A549 (cell line): Measurements from ENCODE around the gene UST. TPM values are rescaled to one million over a fixed set of nuclear protein-coding genes. Genes with fewer than 3 reads are reported as not detected.
"Not testable (repeated sequence)": the region's sequence is repeated elsewhere in the genome, so short reads cannot be mapped to it uniquely, and the experiment has no call there.

ENCODE experiments used
- ATAC-seq, 2 experiments: fragments of 200-7000 bp in 1 of 2; fragments of >200 bp in 1 of 2; cut with Nextera tagmentation in 1 of 2; cut with Tn5 transposase in 1 of 2; 3 replicates each; pipeline versions ENCODE4 v1.8.0 to v1.9.1; 2018 to 2020; ENCODE audit warnings: mild to moderate bottlenecking in 1 of 2, moderate library complexity in 1 of 2
- CTCF ChIA-PET: fragments of 300-600 bp; sonication (Branson Sonifier 250); formaldehyde crosslinking; extraction: SDS; loops from one replicate; lab custom pipeline; 2021; ENCODE audit warnings: antibody characterized with exemption, inconsistent platforms; lab: Yijun Ruan, JAX
- POLR2A ChIA-PET: fragments of 350-600 bp; formaldehyde crosslinking; extraction: SDS; loops from one replicate; lab custom pipeline; 2021; ENCODE audit warnings: antibody characterized with exemption, inconsistent platforms; lab: Yijun Ruan, JAX
- DNase-seq, 2 experiments: peaks; one replicate each; pipeline versions ENCODE4 v3.0.0 to v3.0.0-alpha.2; 2011 to 2016; ENCODE audit warnings: low read depth in 1 of 2, low spot score in 1 of 2
- FAIRE-seq: peaks from 2 replicates; lab custom pipeline; 2011; peaks lifted over from hg19 to GRCh38; lab: Jason Lieb, UNC
- H3K27ac ChIP-seq, 2 experiments: fragments of >200 bp; sonication (Bioruptor Twin); formaldehyde crosslinking; 3 replicates each; pipeline ENCODE4 v1.5.1; 2016 to 2017
- H3K4me1 ChIP-seq: fragments of >200 bp; sonication (Bioruptor Twin); formaldehyde crosslinking; 3 replicates; pipeline ENCODE4 v1.6.1; 2016
- H3K4me2 ChIP-seq: fragments of >200 bp; sonication (Bioruptor Twin); formaldehyde crosslinking; 3 replicates; pipeline ENCODE4 v1.6.1; 2016
- H3K4me3 ChIP-seq: fragments of >200 bp; sonication (Bioruptor Twin); formaldehyde crosslinking; 3 replicates; pipeline ENCODE4 v1.5.1; 2016
- H3K9me3 ChIP-seq: fragments of >200 bp; sonication (Bioruptor Twin); formaldehyde crosslinking; 3 replicates; pipeline ENCODE4 v1.6.1; 2016
- CHD2 ChIP-seq: fragments of 150-350 bp; IDR thresholded peaks from 2 replicates; pipeline ENCODE4 v1.6.1; 2014; ENCODE audit warnings: low read length; ENCODE audit not compliant: partially characterized antibody
- CTCF ChIP-seq: fragments of >200 bp; sonication (Bioruptor Twin); formaldehyde crosslinking; IDR thresholded peaks from 3 replicates; pipeline ENCODE4 v1.5.1; 2016
- EHF ChIP-seq: fragments of 250-450 bp; sonication (Bioruptor Pico); IDR thresholded peaks from 2 replicates; pipeline ENCODE4 v1.5.0; 2020; ENCODE audit warnings: mild to moderate bottlenecking
- ELK1 ChIP-seq: fragments of 150-350 bp; IDR thresholded peaks from 2 replicates; pipeline ENCODE4 v1.6.1; 2014; ENCODE audit warnings: low read depth, mild to moderate bottlenecking, low read length
- FOSB ChIP-seq: fragments of 250-450 bp; sonication (Bioruptor Pico); IDR thresholded peaks from 2 replicates; pipeline ENCODE4 v1.5.0; 2020; ENCODE audit warnings: mild to moderate bottlenecking, moderate library complexity
- GATA3 ChIP-seq: IDR thresholded peaks from 2 replicates; pipeline ENCODE4 v1.6.1; 2012; ENCODE audit warnings: borderline replicate concordance
- HDAC2 ChIP-seq: fragments of 200-600 bp; sonication (generic); IDR thresholded peaks from 2 replicates; pipeline ENCODE4 v1.6.1; 2016
- HEYL ChIP-seq: fragments of 250-450 bp; sonication (Bioruptor Pico); IDR thresholded peaks from 2 replicates; pipeline ENCODE4 v1.8.0; 2021; ENCODE audit warnings: mild to moderate bottlenecking, moderate library complexity
- HOXB13 ChIP-seq: fragments of 250-450 bp; sonication (Bioruptor Pico); IDR thresholded peaks from 2 replicates; pipeline ENCODE4 v1.5.0; 2020; ENCODE audit warnings: low read depth, mild to moderate bottlenecking, moderate library complexity
- JUNB ChIP-seq: fragments of >200 bp; sonication (Bioruptor Twin); formaldehyde crosslinking; IDR thresholded peaks from 2 replicates; pipeline ENCODE4 v1.6.1; 2016
- KDM1A ChIP-seq: fragments of 200-600 bp; sonication (generic); IDR thresholded peaks from 2 replicates; pipeline ENCODE4 v1.6.1; 2016; ENCODE audit warnings: low read depth, mild to moderate bottlenecking
- KDM5A ChIP-seq: fragments of 200-600 bp; sonication (generic); IDR thresholded peaks from 2 replicates; pipeline ENCODE4 v1.6.1; 2016; ENCODE audit warnings: antibody characterized with exemption, mild to moderate bottlenecking
- MAFK ChIP-seq: fragments of 450-650 bp; IDR thresholded peaks from 2 replicates; pipeline ENCODE4 v1.6.1; 2014; ENCODE audit not compliant: partially characterized antibody
- NFE2L2 ChIP-seq: fragments of 150-350 bp; conservative IDR thresholded peaks from 2 replicates; pipeline ENCODE4 v1.6.1; 2014; ENCODE audit warnings: low read length
- NR3C1 ChIP-seq: fragments of >200 bp; sonication (Bioruptor Twin); formaldehyde crosslinking; IDR thresholded peaks from 3 replicates; pipeline ENCODE4 v1.6.1; 2017
- POLR2AphosphoS2 ChIP-seq: conservative IDR thresholded peaks from 2 replicates; pipeline ENCODE4 v1.6.1; 2012; ENCODE audit warnings: low read length, improper control_type of control experiment, inconsistent platforms
- RCOR1 ChIP-seq: fragments of 150-350 bp; IDR thresholded peaks from 2 replicates; pipeline ENCODE4 v1.6.1; 2014; ENCODE audit warnings: antibody characterized with exemption, low read length, low read depth
- RNF2 ChIP-seq: fragments of 200-600 bp; sonication (generic); IDR thresholded peaks from 2 replicates; pipeline ENCODE4 v1.6.1; 2016; ENCODE audit warnings: low read depth, mild to moderate bottlenecking, antibody characterized with exemption, moderate library complexity, borderline replicate concordance
- TFCP2L1 ChIP-seq: fragments of 250-450 bp; sonication (Bioruptor Pico); IDR thresholded peaks from 2 replicates; pipeline ENCODE4 v1.5.0; 2021; ENCODE audit warnings: mild to moderate bottlenecking
- ZC3H11A ChIP-seq: fragments of 450-650 bp; IDR thresholded peaks from 2 replicates; pipeline ENCODE4 v1.6.1; 2014; ENCODE audit warnings: antibody characterized with exemption, mild to moderate bottlenecking
- ZSCAN20 ChIP-seq: fragments of 250-450 bp; sonication (Bioruptor Pico); IDR thresholded peaks from 2 replicates; pipeline ENCODE4 v1.8.0; 2022; ENCODE audit warnings: mild to moderate bottlenecking, moderate library complexity
- WGBS: methylation state at CpG from one replicate; pipeline ENCODE4 v1.1.6; 2017; ENCODE audit errors: missing lambda C conversion rate; 5-methylcytosine and 5-hydroxymethylcytosine counted together
- polyA plus RNA-seq, 4 experiments: library from polyadenylated mRNA; depleted of rRNA in 3 of 4; stranded (reverse); fragments of >200 nt; fragmentation: RNase III in 1 of 4; extraction: RNeasy Plus Mini Kit Qiagen cat#74134 plus additional on column Dnase treatment in 1 of 4; gene quantifications; 2 replicates in 3 of 4; 3 replicates in 1 of 4; pipeline ENCODE4 v1.2.3, GENCODE V29; 2011 to 2017
- TF ChIP-seq, protein P1 (sequence below): IDR thresholded peaks from 2 replicates; pipeline ENCODE4 v1.6.1; 2012
- TF ChIP-seq, protein P2 (sequence below): IDR thresholded peaks from 2 replicates; pipeline ENCODE4 v1.6.1; 2012

Gene UST
- polyA plus RNA-seq, 2 of the 4 experiments (the other 2 are of a cell fraction) = 0.54 to 1.7 TPM

- peak overlapping the region; percentile 97 to 100; a peak in 5 of 6 replicates for H3K27ac ChIP-seq
- CTCF ChIA-PET = interaction anchor here (0.7 to 1.2 kb wide), 2 partner anchors 385 to 396 kb away, joined by 3 read pairs; no protein-coding TSS in a partner anchor
- ATAC-seq (no peak), FAIRE-seq (no peak), DNase-seq (no peak)
- no peaks in the 10 kb centered on the region for H3K9me3 ChIP-seq
- H3K4me3 ChIP-seq = no peak overlapping the region
- WGBS = 46% methylated on average over 4 of the region's 5 CpGs
- POLR2A ChIA-PET = no interaction called here
- TF ChIP-seq GATA3 (no peak), ZC3H11A (no peak), CTCF (no peak), EHF (no peak), TFCP2L1 (no peak), POLR2AphosphoS2 (no peak), KDM5A (no peak), RNF2 (no peak), HDAC2 (no peak), JUNB (no peak), NR3C1 (no peak)
- TF ChIP-seq, protein P1, sequence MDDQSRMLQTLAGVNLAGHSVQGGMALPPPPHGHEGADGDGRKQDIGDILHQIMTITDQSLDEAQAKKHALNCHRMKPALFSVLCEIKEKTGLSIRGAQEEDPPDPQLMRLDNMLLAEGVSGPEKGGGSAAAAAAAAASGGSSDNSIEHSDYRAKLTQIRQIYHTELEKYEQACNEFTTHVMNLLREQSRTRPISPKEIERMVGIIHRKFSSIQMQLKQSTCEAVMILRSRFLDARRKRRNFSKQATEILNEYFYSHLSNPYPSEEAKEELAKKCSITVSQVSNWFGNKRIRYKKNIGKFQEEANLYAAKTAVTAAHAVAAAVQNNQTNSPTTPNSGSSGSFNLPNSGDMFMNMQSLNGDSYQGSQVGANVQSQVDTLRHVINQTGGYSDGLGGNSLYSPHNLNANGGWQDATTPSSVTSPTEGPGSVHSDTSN = no peak
- TF ChIP-seq, protein P2, sequence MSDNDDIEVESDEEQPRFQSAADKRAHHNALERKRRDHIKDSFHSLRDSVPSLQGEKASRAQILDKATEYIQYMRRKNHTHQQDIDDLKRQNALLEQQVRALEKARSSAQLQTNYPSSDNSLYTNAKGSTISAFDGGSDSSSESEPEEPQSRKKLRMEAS = no peak
- H3K4me2 ChIP-seq = no peak overlapping the region
- peaks cover 29% of the 10 kb centered on the region for H3K4me1 ChIP-seq
Observed at GRCh38 chr6:149035766-149036165, 288.9 kb downstream of the UST start.

DNA sequence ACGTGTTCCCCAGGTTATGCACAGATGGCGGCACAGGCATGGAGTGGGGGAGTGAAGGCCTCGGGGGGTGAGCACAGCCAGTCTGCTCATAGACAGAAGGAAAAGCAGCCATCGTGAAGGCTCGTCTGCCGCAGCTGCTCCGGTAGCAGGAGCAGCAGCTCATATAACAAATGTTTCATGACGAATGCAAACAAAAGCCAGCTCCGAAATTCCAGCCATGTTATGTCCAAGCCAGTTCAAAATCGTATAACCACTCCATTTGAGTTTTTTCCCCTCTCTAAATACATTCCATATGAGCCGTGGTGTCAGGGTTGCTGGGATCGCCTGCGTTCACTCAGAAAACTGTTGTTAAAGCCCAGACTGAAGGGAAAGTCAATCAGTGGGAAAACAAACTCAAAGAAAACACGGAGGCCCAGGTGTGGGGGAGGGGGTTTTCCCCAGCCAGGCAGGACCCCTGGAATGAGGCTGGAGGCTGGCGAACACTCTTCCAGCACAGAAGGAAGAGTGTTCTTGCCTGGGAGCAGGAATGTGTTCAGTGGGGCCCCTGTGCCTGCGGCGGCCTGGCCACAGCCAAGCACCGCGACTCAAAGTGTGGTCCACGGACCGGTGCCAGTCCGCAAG, 290.3 kb downstream of the UST start:
- DNase-seq (no peak), FAIRE-seq (no peak), ATAC-seq (no peak)
- H3K27ac ChIP-seq = peak overlapping the region; percentile 97 to 100; a peak in 4 of 6 replicates
- H3K4me1 ChIP-seq = peaks cover 19% of the 10 kb centered on the region
- ChIA-PET POLR2A (no interaction called here), CTCF (interaction anchor here (1.0 to 1.2 kb wide), 3 partner anchors 8 to 395 kb away, joined by 3 to 4 read pairs (median 3); no protein-coding TSS in a partner anchor)
- 91% methylated on average over 18 of the region's 22 CpGs for WGBS
- H3K4me3 ChIP-seq = no peak overlapping the region
- H3K9me3 ChIP-seq = no peaks in the 10 kb centered on the region
- no peak overlapping the region for H3K4me2 ChIP-seq
- no peak for TF ChIP-seq CHD2

- 87% methylated on average over 7 of the region's 7 CpGs for WGBS
- POLR2A ChIA-PET, ATAC-seq: not testable (repeated sequence)
Observed at GRCh38 chr6:149039025-149039424, 292.2 kb downstream of the UST start.

DNA sequence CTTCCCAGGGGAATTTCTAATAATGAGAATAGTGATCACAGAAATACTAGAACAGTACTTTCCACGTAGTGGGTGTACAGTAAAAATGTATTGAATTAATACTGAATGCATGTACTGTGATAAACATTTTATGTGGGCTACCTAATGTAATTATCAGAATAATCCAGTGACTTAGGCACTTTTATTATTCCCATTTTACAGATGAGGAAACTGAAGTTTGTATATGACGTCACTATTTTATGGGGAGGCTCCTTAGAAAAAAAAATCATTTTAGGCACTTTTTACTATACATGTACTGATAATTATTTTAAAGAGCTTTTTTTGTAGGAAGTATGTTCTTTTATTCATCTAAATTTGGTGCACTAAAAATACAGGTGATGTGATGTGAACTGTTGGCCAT, 295.1 kb downstream of the UST start:
- TF ChIP-seq RCOR1 (no peak), KDM1A (no peak), KDM5A (no peak), HOXB13 (no peak), ZSCAN20 (no peak), HEYL (no peak), MAFK (no peak), FOSB (CRISPR knock-in tag) (no peak), NFE2L2 (no peak), ELK1 (no peak)
- TF ChIP-seq, protein P2 = no peak
- no peaks in the 10 kb centered on the region for H3K9me3 ChIP-seq
- no peaks in the 10 kb centered on the region for H3K4me1 ChIP-seq
- no peak overlapping the region for H3K27ac ChIP-seq
- ATAC-seq = no peak
- H3K4me3 ChIP-seq = no peak overlapping the region
- no peak for DNase-seq
- CTCF ChIA-PET = interaction anchor here (2.0 kb wide), 1 partner anchor 14 kb away, joined by 5 read pairs; no protein-coding TSS in a partner anchor
- no peak for FAIRE-seq
- POLR2A ChIA-PET = no interaction called here
- H3K4me2 ChIP-seq = no peak overlapping the region
- WGBS = 94% methylated on average over 2 of the region's 2 CpGs

More at GRCh38 chr6:149039025-149039424, 292.2 kb downstream of the UST start:
- not testable (repeated sequence) for DNase-seq, H3K4me3 ChIP-seq, FAIRE-seq, H3K9me3 ChIP-seq, H3K4me2 ChIP-seq, H3K27ac ChIP-seq, H3K4me1 ChIP-seq
- CTCF ChIA-PET = interaction anchor here (1.5 kb wide), 1 partner anchor 12 kb away, joined by 3 read pairs; no protein-coding TSS in a partner anchor
